OCI-LY1 (cell line): Measurements from ENCODE around the gene PHRF1.

ENCODE experiments used
- H2AFZ ChIP-seq: fragments of 200-600 bp; sonication (generic), shearing (Covaris generic); 2 replicates; pipeline ENCODE4 v1.6.0; 2014; ENCODE audit warnings: antibody characterized with exemption, mild to moderate bottlenecking, low read length
- H3F3A ChIP-seq: fragments of 200-600 bp; sonication (generic), shearing (Covaris generic); 2 replicates; pipeline ENCODE4 v1.6.0; 2014; ENCODE audit warnings: mild to moderate bottlenecking, antibody characterized with exemption, low read length, moderate library complexity; ENCODE audit not compliant: insufficient read depth
- H3K27ac ChIP-seq: fragments of 200-600 bp; sonication (generic); 2 replicates; pipeline ENCODE4 v1.5.1; 2014; ENCODE audit warnings: low read length, mixed run types, mild to moderate bottlenecking, low read depth; ENCODE audit not compliant: poor library complexity, severe bottlenecking
- H3K27me3 ChIP-seq: fragments of 200-600 bp; sonication (generic); 2 replicates; pipeline ENCODE4 v1.6.0; 2014; ENCODE audit warnings: antibody characterized with exemption, mild to moderate bottlenecking, low read length, moderate library complexity; ENCODE audit not compliant: insufficient read depth
- H3K36me3 ChIP-seq: fragments of 200-600 bp; sonication (generic); 2 replicates; pipeline ENCODE4 v1.6.1; 2014; ENCODE audit warnings: mild to moderate bottlenecking, antibody characterized with exemption, low read length, moderate library complexity, mixed read lengths; ENCODE audit not compliant: insufficient read depth
- H3K4me1 ChIP-seq: fragments of 200-600 bp; sonication (generic); 2 replicates; pipeline ENCODE4 v1.5.1; 2014; ENCODE audit warnings: mild to moderate bottlenecking, low read length, moderate library complexity; ENCODE audit not compliant: insufficient read depth, severe bottlenecking
- H3K4me2 ChIP-seq: fragments of 200-600 bp; sonication (generic), shearing (Covaris generic); 2 replicates; pipeline ENCODE4 v1.6.1; 2014; ENCODE audit warnings: low read length
- H3K4me3 ChIP-seq: fragments of 200-600 bp; sonication (generic); 2 replicates; pipeline ENCODE4 v1.5.1; 2014; ENCODE audit warnings: low read length, low read depth, mild to moderate bottlenecking, mixed read lengths; ENCODE audit not compliant: poor library complexity, severe bottlenecking
- H3K79me2 ChIP-seq: fragments of 200-600 bp; shearing (Covaris generic); 2 replicates; pipeline ENCODE4 v1.6.1; 2016; ENCODE audit warnings: mixed run types, low read length, mixed read lengths; ENCODE audit not compliant: insufficient read depth
- H3K9ac ChIP-seq: fragments of 200-600 bp; sonication (generic), shearing (Covaris generic); 2 replicates; pipeline ENCODE4 v1.6.1; 2014; ENCODE audit warnings: mild to moderate bottlenecking, low read length, mixed read lengths
- H3K9me2 ChIP-seq: fragments of 200-600 bp; sonication (generic), shearing (Covaris generic); 2 replicates; pipeline ENCODE4 v1.6.1; 2014; ENCODE audit warnings: low read depth, mild to moderate bottlenecking, low read length, mixed read lengths
- H3K9me3 ChIP-seq: fragments of 200-600 bp; shearing (Covaris generic); 2 replicates; pipeline ENCODE4 v1.6.1; 2014; ENCODE audit warnings: low read length, mixed read lengths
- H4K20me1 ChIP-seq: fragments of 200-600 bp; sonication (generic), shearing (Covaris generic); 2 replicates; pipeline ENCODE4 v1.6.0; 2016; ENCODE audit warnings: mild to moderate bottlenecking, low read length; ENCODE audit not compliant: insufficient read depth
- EZH2 ChIP-seq: fragments of 200-600 bp; sonication (generic), shearing (Covaris generic); IDR thresholded peaks from 2 replicates; pipeline ENCODE4 v1.8.0; 2017; ENCODE audit warnings: borderline replicate concordance, mixed run types, mild to moderate bottlenecking, antibody characterized with exemption, low read length, moderate library complexity, mixed read lengths
- TF ChIP-seq, protein P1 (sequence below): fragments of 200-600 bp; sonication (generic), shearing (Covaris generic); IDR thresholded peaks from 2 replicates; pipeline ENCODE4 v1.5.1; 2017; ENCODE audit warnings: mild to moderate bottlenecking, antibody characterized with exemption, low read length, moderate library complexity, mixed read lengths

Gene PHRF1

DNA sequence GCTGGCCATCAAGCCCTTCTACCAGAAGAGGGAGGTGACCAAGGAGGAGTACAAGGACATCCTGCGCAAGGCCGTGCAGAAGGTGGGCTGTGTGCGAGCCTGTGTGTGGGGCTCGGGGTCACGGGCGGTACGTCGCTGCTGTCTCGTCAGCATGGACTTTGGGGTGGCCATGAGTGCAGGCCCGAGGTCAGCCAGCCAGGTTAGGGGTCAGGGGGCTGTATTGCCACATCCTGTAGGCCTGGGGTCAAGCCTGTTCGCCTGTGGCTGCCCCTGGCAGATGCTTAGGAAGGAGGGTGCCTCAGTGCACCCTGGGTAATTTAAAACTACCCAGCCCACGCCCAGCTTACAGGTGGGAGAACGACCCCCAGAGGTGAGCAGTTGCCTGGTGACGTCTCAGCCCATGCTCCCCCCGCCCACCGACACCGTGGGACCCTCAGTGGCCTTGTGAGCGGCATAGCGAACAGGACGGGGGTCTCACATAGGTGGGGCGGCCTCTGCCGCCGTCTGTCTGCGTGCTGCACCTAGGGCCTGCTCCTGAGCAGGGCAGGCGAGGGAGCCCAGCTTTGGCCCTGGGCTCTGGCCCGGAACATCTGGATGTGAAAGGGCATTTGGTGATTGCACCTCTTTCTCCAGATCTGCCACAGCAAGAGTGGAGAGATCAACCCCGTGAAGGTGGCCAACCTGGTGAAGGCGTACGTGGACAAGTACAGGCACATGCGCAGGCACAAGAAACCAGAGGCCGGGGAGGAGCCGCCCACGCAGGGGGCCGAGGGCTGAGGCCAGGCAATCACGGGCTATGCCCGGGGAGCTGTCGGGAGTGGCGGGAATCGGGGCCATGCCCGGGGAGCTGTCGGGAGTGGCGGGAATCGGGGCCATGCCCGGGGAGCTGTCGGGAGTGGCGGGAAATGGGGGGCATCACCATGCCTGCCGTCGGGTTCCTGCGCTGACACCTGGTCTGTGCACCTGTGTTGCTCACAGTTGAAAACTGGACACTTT lies 35.0 kb downstream of the PHRF1 start:
- no peaks in the 10 kb centered on the region for H3K9me3 ChIP-seq
- no peaks in the 10 kb centered on the region for H3K27me3 ChIP-seq
- H3K9ac ChIP-seq = no peak overlapping the region
- no peak overlapping the region for H3K27ac ChIP-seq
- H3K9me2 ChIP-seq = no peaks in the 10 kb centered on the region
- H3K36me3 ChIP-seq = peaks cover 69% of the 10 kb centered on the region
- H3F3A ChIP-seq = no peaks in the 10 kb centered on the region
- H4K20me1 ChIP-seq = no peaks in the 10 kb centered on the region
- H3K4me3 ChIP-seq = no peak overlapping the region
- H3K4me1 ChIP-seq = peaks cover 28% of the 10 kb centered on the region
- no peaks in the 10 kb centered on the region for H3K79me2 ChIP-seq
- H3K4me2 ChIP-seq = no peak overlapping the region
- TF ChIP-seq, protein P1, sequence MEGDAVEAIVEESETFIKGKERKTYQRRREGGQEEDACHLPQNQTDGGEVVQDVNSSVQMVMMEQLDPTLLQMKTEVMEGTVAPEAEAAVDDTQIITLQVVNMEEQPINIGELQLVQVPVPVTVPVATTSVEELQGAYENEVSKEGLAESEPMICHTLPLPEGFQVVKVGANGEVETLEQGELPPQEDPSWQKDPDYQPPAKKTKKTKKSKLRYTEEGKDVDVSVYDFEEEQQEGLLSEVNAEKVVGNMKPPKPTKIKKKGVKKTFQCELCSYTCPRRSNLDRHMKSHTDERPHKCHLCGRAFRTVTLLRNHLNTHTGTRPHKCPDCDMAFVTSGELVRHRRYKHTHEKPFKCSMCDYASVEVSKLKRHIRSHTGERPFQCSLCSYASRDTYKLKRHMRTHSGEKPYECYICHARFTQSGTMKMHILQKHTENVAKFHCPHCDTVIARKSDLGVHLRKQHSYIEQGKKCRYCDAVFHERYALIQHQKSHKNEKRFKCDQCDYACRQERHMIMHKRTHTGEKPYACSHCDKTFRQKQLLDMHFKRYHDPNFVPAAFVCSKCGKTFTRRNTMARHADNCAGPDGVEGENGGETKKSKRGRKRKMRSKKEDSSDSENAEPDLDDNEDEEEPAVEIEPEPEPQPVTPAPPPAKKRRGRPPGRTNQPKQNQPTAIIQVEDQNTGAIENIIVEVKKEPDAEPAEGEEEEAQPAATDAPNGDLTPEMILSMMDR = no peak
- no peak for TF ChIP-seq EZH2
- no peak overlapping the region for H2AFZ ChIP-seq

GRCh38 chr11:612201-612960 lies 36.1 kb downstream of the PHRF1 start:
- H3K9ac ChIP-seq = no peak overlapping the region
- H3K79me2 ChIP-seq = no peaks in the 10 kb centered on the region
- H3K4me2 ChIP-seq = no peak overlapping the region
- no peak overlapping the region for H3K4me3 ChIP-seq
- no peak overlapping the region for H3K27ac ChIP-seq
- H2AFZ ChIP-seq = no peak overlapping the region
- no peaks in the 10 kb centered on the region for H3K9me3 ChIP-seq
- peaks cover 31% of the 10 kb centered on the region for H3K4me1 ChIP-seq
- TF ChIP-seq EZH2 = no peak
- TF ChIP-seq, protein P1 = no peak
- H3K36me3 ChIP-seq = peaks cover 58% of the 10 kb centered on the region
- no peaks in the 10 kb centered on the region for H3K27me3 ChIP-seq
- no peaks in the 10 kb centered on the region for H4K20me1 ChIP-seq
- no peaks in the 10 kb centered on the region for H3K9me2 ChIP-seq
- no peaks in the 10 kb centered on the region for H3F3A ChIP-seq

DNA sequence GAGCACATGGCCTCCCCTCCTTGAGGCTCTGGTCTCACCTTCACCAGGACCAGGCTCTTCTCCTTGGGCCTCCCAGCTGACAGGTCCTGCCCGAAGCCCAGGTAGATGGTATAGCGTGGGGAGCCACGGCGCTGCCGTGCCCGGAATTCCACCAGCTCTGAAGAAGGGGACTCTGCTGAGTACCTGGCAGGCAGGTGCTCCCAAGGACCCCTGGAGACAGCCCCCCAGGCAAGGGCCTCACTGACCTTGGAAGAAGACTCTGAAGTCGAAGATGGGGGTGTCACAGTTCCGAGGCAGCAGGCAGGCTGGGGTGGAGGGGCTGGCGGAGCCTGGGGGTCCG lies 36.7 kb downstream of the PHRF1 start:
- H3K27me3 ChIP-seq = no peaks in the 10 kb centered on the region
- peaks cover 53% of the 10 kb centered on the region for H3K36me3 ChIP-seq
- no peaks in the 10 kb centered on the region for H3K9me3 ChIP-seq
- H3F3A ChIP-seq = no peaks in the 10 kb centered on the region
- H4K20me1 ChIP-seq = no peaks in the 10 kb centered on the region
- TF ChIP-seq EZH2 = no peak
- TF ChIP-seq, protein P1 = no peak
- H2AFZ ChIP-seq = no peak overlapping the region
- H3K79me2 ChIP-seq = no peaks in the 10 kb centered on the region
- H3K4me3 ChIP-seq = no peak overlapping the region
- no peak overlapping the region for H3K9ac ChIP-seq
- H3K4me1 ChIP-seq = peaks cover 31% of the 10 kb centered on the region
- H3K4me2 ChIP-seq = peak overlapping the region; percentile 55
- H3K27ac ChIP-seq = peak overlapping the region; percentile 34
- H3K9me2 ChIP-seq = no peaks in the 10 kb centered on the region
